ENCODE data around the gene LOXL4. TPM values are rescaled to one million over a fixed set of nuclear protein-coding genes. Genes with fewer than 3 reads are reported as not detected.
A peak's percentile ranks its signal among the peaks of the same experiment; 100 is the strongest.

LOXL4 gene
- 8.2 TPM for total RNA-seq

- intact Hi-C loops (cut with DNase I), result no loop called here
- ATAC-seq (peak; percentile 47), DNase-seq (ENCODE audit: low spot score) (peak; percentile 72)
Observed at GRCh38 chr10:98267894-98268693, at the start of gene LOXL4. LOXL4 (minus strand) TSS chr10:98268194; CDS start chr10:98263019, 5,175 bp downstream.

GRCh38 chr10:98316661-98317060 lies 48.7 kb upstream of the LOXL4 start:
- intact Hi-C loops (cut with DNase I), result no loop called here
- ATAC-seq (peak; percentile 20), DNase-seq (ENCODE audit: low spot score) (no peak)

GRCh38 chr10:98316170-98316569 lies 48.2 kb upstream of the LOXL4 start:
- intact Hi-C loops (cut with DNase I), result no loop called here
- ATAC-seq, result no peak

GRCh38 chr10:98314532-98315284 lies 46.7 kb upstream of the LOXL4 start:
- intact Hi-C loops (cut with DNase I), result no loop called here
- ATAC-seq (peak; percentile 68), DNase-seq (ENCODE audit: low spot score) (no peak)

More at GRCh38 chr10:98316170-98316569, 48.2 kb upstream of the LOXL4 start:
- DNase-seq (ENCODE audit: low spot score), result no peak

- ATAC-seq (no peak), DNase-seq (ENCODE audit: low spot score) (no peak)
- intact Hi-C loops (cut with DNase I), result no loop called here
Observed at GRCh38 chr10:98313598-98313997, 45.6 kb upstream of the LOXL4 start.

GRCh38 chr10:98312822-98313221 lies 44.8 kb upstream of the LOXL4 start:
- DNase-seq (ENCODE audit: low spot score), result no peak
- intact Hi-C loops (cut with DNase I), result no loop called here

GRCh38 chr10:98312349-98312748 lies 44.4 kb upstream of the LOXL4 start:
- no peak for ATAC-seq
- no peak for DNase-seq (ENCODE audit: low spot score)
- intact Hi-C loops (cut with DNase I), result no loop called here

More at GRCh38 chr10:98312822-98313221, 44.8 kb upstream of the LOXL4 start:
- no peak for ATAC-seq

GRCh38 chr10:98310701-98311100 lies 42.7 kb upstream of the LOXL4 start:
- intact Hi-C loops (cut with DNase I), result no loop called here
- DNase-seq (ENCODE audit: low spot score) (no peak), ATAC-seq (no peak)

- intact Hi-C loops (cut with DNase I), result no loop called here
- ATAC-seq, result peak; percentile 98
- DNase-seq (ENCODE audit: low spot score), result peak; percentile 88
Observed at GRCh38 chr10:98309366-98310355, 41.7 kb upstream of the LOXL4 start.

- no peak for DNase-seq (ENCODE audit: low spot score)
- peak; percentile 57 for ATAC-seq
- intact Hi-C loops (cut with DNase I), result no loop called here
Observed at GRCh38 chr10:98308669-98309365, 40.8 kb upstream of the LOXL4 start.

- intact Hi-C loops (cut with DNase I), result no loop called here
Observed at GRCh38 chr10:98307916-98308541, 40.0 kb upstream of the LOXL4 start.

GRCh38 chr10:98306501-98306900 lies 38.5 kb upstream of the LOXL4 start:
- intact Hi-C loops (cut with DNase I), result no loop called here
- no peak for ATAC-seq
- no peak for DNase-seq (ENCODE audit: low spot score)

More at GRCh38 chr10:98307916-98308541, 40.0 kb upstream of the LOXL4 start:
- DNase-seq (ENCODE audit: low spot score) (no peak), ATAC-seq (no peak)

GRCh38 chr10:98303569-98303968 lies 35.6 kb upstream of the LOXL4 start:
- DNase-seq (ENCODE audit: low spot score) (no peak), ATAC-seq (no peak)
- intact Hi-C loops (cut with DNase I), result no loop called here

- DNase-seq (ENCODE audit: low spot score), result no peak
- ATAC-seq, result peak; percentile 63
- intact Hi-C loops (cut with DNase I), result no loop called here
Observed at GRCh38 chr10:98302741-98303365, 34.9 kb upstream of the LOXL4 start.

- intact Hi-C loops (cut with DNase I), result no loop called here
- ATAC-seq (peak; percentile 46), DNase-seq (ENCODE audit: low spot score) (no peak)
Observed at GRCh38 chr10:98301664-98302319, 33.8 kb upstream of the LOXL4 start.

- intact Hi-C loops (cut with DNase I), result no loop called here
- no peak for ATAC-seq
- DNase-seq (ENCODE audit: low spot score), result no peak
Observed at GRCh38 chr10:98300526-98301229, 32.7 kb upstream of the LOXL4 start.

Measured in sciatic nerve (tissue), 2 donors.